AG04450 (cell line): ENCODE measurements around the gene EHMT1. TPM values are rescaled to one million over a fixed set of nuclear protein-coding genes. Genes with fewer than 3 reads are reported as not detected.

Experiments used
- CTCF ChIA-PET: fragments of 300-600, 350-600 bp; formaldehyde crosslinking; extraction: SDS; loops from one replicate; lab custom pipeline; 2022; ENCODE audit warnings: antibody characterized with exemption, inconsistent platforms; lab: Charles Lee
- POLR2A ChIA-PET: fragments of 350-600 bp; formaldehyde crosslinking; extraction: SDS; loops from one replicate; lab custom pipeline; 2021; ENCODE audit warnings: antibody characterized with exemption, inconsistent platforms; lab: Yijun Ruan, JAX
- DNase-seq: peaks from one replicate; pipeline ENCODE4 v3.0.0-alpha.2; 2011; ENCODE audit warnings: low read depth, low spot score
- H3K27ac ChIP-seq: one replicate; pipeline ENCODE4 v1.5.1; 2012; ENCODE audit warnings: low read depth, low read length, control low read depth
- H3K27me3 ChIP-seq: one replicate; pipeline ENCODE4 v1.6.0; 2012; ENCODE audit warnings: low read length; ENCODE audit not compliant: control insufficient read depth, insufficient read depth
- H3K4me3 ChIP-seq: 2 replicates; pipeline ENCODE4 v1.5.1; 2011; ENCODE audit warnings: mild to moderate bottlenecking, low read depth, low read length, control low read depth
- H3K9me3 ChIP-seq: 2 replicates; pipeline ENCODE4 v1.5.1; 2012; ENCODE audit warnings: low read length; ENCODE audit not compliant: control insufficient read depth, insufficient read depth
- polyA plus RNA-seq: library from polyadenylated mRNA; depleted of rRNA; stranded (reverse); fragments of >200 nt; gene quantifications from 2 replicates; pipeline ENCODE4 v1.2.3, GENCODE V29; 2011
- TF ChIP-seq, protein P1 (sequence below): IDR thresholded peaks from 2 replicates; pipeline ENCODE4 v1.5.1; 2011; ENCODE audit warnings: low read depth, low read length, control low read depth, inconsistent platforms

The EHMT1 gene
- polyA plus RNA-seq, 1 experiment: 26.1 TPM

DNA sequence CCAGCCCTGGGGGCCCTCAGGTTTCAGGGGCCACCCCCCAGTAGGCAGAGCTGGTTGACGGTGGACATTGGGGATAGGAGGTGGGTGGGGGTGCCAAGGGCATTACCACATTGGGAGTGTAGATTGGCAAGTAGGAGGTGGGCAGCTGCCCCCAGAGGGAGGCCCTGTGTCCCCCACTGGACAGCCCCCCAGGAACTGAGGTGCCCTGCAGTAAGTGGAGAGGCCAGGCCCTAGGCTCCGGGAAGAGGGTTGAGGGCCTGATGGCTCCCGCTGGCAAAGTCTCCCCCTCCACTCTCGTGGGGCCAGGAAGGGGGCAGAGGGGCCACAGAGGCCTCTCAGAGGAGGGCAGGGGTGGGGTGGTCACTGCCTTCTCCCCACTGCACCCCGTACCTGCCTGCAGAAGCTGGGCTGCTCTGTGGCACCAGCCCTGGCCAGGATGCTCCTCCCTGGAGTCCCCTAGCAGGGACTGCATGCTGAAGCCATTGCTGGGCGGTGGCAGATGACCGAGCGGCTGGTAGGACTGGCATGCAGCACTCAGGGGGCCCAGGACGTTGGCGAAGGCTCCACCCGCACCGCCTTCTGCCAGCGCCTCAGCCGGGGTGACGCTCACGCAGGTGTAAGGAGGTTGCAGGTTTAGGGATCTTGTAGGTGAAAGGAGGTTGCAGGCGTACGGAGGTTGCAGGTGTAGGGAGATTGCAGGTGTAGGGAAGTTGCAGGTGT lies 169.1 kb downstream of the EHMT1 start:
- ChIA-PET POLR2A (no interaction called here), CTCF (no interaction called here)
- DNase-seq: no peak
- Histone ChIP-seq H3K27ac (no peak overlapping the region), H3K27me3 (no peaks in the 10 kb centered on the region), H3K4me3 (no peak overlapping the region), H3K9me3 (no peaks in the 10 kb centered on the region; the same call in 1 of the 2 replicates)
- TF ChIP-seq, protein P1, sequence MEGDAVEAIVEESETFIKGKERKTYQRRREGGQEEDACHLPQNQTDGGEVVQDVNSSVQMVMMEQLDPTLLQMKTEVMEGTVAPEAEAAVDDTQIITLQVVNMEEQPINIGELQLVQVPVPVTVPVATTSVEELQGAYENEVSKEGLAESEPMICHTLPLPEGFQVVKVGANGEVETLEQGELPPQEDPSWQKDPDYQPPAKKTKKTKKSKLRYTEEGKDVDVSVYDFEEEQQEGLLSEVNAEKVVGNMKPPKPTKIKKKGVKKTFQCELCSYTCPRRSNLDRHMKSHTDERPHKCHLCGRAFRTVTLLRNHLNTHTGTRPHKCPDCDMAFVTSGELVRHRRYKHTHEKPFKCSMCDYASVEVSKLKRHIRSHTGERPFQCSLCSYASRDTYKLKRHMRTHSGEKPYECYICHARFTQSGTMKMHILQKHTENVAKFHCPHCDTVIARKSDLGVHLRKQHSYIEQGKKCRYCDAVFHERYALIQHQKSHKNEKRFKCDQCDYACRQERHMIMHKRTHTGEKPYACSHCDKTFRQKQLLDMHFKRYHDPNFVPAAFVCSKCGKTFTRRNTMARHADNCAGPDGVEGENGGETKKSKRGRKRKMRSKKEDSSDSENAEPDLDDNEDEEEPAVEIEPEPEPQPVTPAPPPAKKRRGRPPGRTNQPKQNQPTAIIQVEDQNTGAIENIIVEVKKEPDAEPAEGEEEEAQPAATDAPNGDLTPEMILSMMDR: no peak

DNA sequence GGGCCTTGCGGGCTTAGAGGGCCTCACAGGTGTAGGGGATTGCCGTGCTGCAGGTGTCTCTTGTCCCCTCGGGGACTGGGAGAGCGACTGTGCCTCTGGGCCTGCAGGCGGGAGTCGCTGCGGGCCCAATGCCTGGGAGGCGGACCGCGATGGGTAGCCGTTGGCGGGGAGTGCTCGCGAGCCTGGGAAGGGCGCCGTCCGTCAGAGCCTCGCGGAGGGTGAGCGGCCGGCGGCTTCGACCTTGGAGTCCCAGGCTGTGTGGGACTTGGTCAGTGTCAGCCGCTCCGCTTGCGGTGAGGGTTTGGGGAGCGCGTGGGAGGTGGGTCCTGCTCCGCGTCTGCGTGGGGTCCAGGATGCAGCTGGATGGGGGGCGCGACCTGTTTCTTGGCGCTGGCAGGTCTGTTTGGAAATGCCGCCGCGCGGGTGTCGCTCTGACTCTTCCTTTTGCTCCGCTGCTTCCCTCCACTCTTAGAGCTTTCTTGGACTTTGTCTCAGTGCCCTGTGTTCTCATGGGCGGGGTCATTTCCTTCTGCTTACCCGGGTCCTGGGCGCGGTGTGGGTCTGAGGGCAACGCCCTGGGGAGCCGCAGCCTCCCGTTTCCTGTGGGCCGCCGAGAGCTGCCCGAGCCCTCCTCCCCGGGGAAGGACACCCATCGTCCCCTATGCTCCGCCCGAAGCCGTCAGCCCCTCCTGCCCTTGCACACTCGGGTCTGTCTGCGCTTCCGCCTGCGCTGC lies 169.9 kb downstream of the EHMT1 start:
- POLR2A ChIA-PET: no interaction called here
- H3K9me3 ChIP-seq: no peaks in the 10 kb centered on the region; the same call in 1 of the 2 replicates
- no peaks in the 10 kb centered on the region for H3K27me3 ChIP-seq
- no peak overlapping the region for H3K4me3 ChIP-seq
- CTCF ChIA-PET: no interaction called here
- DNase-seq: no peak
- no peak overlapping the region for H3K27ac ChIP-seq
- TF ChIP-seq, protein P1: no peak

DNA sequence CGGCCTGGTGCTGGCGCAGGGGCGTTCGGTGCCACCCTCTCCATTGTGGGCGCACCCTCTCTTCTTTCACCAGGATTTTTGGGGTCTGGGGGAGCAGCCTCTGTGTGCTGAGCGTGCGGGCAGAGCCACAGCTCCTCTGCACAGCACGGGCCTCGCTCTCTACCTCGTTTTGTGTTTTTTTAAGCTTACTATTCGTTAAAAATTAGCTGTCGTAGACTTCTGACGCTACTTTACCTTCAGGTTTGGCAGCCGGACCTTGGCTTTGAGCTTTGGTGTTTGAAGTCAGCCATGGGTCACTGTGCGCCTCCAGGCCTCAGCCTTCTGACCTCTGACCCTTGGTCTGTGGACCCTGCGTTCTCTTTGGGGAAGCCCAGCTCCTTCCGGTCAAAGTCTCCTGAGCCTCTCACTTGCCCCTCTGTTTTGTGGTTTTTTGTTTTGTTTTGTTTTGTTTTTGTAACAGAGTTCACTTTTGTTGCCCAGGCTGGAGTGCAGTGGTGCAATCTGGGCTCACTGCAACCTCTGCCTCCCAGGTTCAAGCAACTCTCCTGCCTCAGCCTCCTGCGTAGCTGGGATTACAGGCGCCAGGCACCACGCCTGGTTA lies 170.6 kb downstream of the EHMT1 start:
- DNase-seq: no peak
- no peak overlapping the region for H3K4me3 ChIP-seq
- CTCF ChIA-PET: no interaction called here
- no peak overlapping the region for H3K27ac ChIP-seq
- TF ChIP-seq, protein P1: no peak
- H3K27me3 ChIP-seq: no peaks in the 10 kb centered on the region
- H3K9me3 ChIP-seq: no peaks in the 10 kb centered on the region; the same call in 1 of the 2 replicates
- POLR2A ChIA-PET: no interaction called here

- Histone ChIP-seq H3K27me3 (no peaks in the 10 kb centered on the region), H3K4me3 (no peak overlapping the region), H3K9me3 (no peaks in the 10 kb centered on the region; the same call in 1 of the 2 replicates), H3K27ac (no peak overlapping the region)
- TF ChIP-seq, protein P1: no peak
- ChIA-PET POLR2A (no interaction called here), CTCF (interaction anchor here (1.0 kb wide), 1 partner anchor 119 kb away, joined by 3 read pairs; no protein-coding TSS in a partner anchor)
- DNase-seq: no peak
Observed at GRCh38 chr9:137791947-137792346, 173.1 kb downstream of the EHMT1 start.
